HPDE6-E6E7 (cell line): ENCODE data around the gene SLC34A1.
"Not testable (repeated sequence)": the region's sequence is repeated elsewhere in the genome, so short reads cannot be mapped to it uniquely, and the experiment has no call there.

Experiments used
- DNase-seq: peaks from one replicate; pipeline ENCODE4 v3.0.0; 2011; ENCODE audit warnings: missing footprints; ENCODE audit errors: extremely low spot score

SLC34A1 gene

GRCh38 chr5:177384134-177384533 lies at the start of gene SLC34A1:
SLC34A1 (plus strand) TSS chr5:177384434; CDS start chr5:177385742, 1,308 bp downstream.
- DNase-seq: no peak

GRCh38 chr5:177334781-177335700 lies 49.2 kb upstream of the SLC34A1 start:
- DNase-seq: no peak

GRCh38 chr5:177335701-177336065 lies 48.6 kb upstream of the SLC34A1 start:
- DNase-seq: no peak

- no peak for DNase-seq
Measured at GRCh38 chr5:177336112-177336511, 48.1 kb upstream of the SLC34A1 start.

GRCh38 chr5:177336603-177337494 lies 47.4 kb upstream of the SLC34A1 start:
- no peak for DNase-seq

- no peak for DNase-seq
Measured at GRCh38 chr5:177338251-177339106, 45.8 kb upstream of the SLC34A1 start.

- DNase-seq: no peak
Measured at GRCh38 chr5:177339107-177339638, 45.1 kb upstream of the SLC34A1 start.

GRCh38 chr5:177343000-177343399 lies 41.2 kb upstream of the SLC34A1 start:
- not testable (repeated sequence) for DNase-seq

GRCh38 chr5:177343777-177344176 lies 40.5 kb upstream of the SLC34A1 start:
- no peak for DNase-seq

- DNase-seq: no peak
Measured at GRCh38 chr5:177344891-177345290, 39.3 kb upstream of the SLC34A1 start.

GRCh38 chr5:177346820-177347219 lies 37.4 kb upstream of the SLC34A1 start:
- no peak for DNase-seq

GRCh38 chr5:177347699-177348098 lies 36.5 kb upstream of the SLC34A1 start:
- no peak for DNase-seq

GRCh38 chr5:177349362-177349647 lies 34.9 kb upstream of the SLC34A1 start:
- DNase-seq: no peak

- no peak for DNase-seq
Measured at GRCh38 chr5:177349762-177350161, 34.5 kb upstream of the SLC34A1 start.

GRCh38 chr5:177350776-177351391 lies 33.4 kb upstream of the SLC34A1 start:
- DNase-seq: no peak

GRCh38 chr5:177351392-177352329 lies 32.6 kb upstream of the SLC34A1 start, which contains the start of gene LMAN2:
LMAN2 (minus strand) TSS chr5:177351668; CDS start chr5:177351647, 21 bp downstream.
- peak; percentile 98 for DNase-seq

- DNase-seq: no peak
Measured at GRCh38 chr5:177353093-177353492, 31.1 kb upstream of the SLC34A1 start.

- no peak for DNase-seq
Measured at GRCh38 chr5:177354256-177354655, 30.0 kb upstream of the SLC34A1 start.

GRCh38 chr5:177354711-177355110 lies 29.5 kb upstream of the SLC34A1 start:
- no peak for DNase-seq
